A549 (cell line): ENCODE results near the gene GATA3.

Experiments used
- CTCF ChIP-seq: fragments of >200 bp; sonication (Bioruptor Twin); formaldehyde crosslinking; IDR thresholded peaks from 3 replicates; pipeline ENCODE4 v1.5.1; 2016
- EHMT2 ChIP-seq: fragments of 200-600 bp; sonication (generic); IDR thresholded peaks from 2 replicates; pipeline ENCODE4 v1.6.1; 2016; ENCODE audit warnings: antibody characterized with exemption, low read depth, mild to moderate bottlenecking, moderate library complexity
- KDM5A ChIP-seq: fragments of 200-600 bp; sonication (generic); IDR thresholded peaks from 2 replicates; pipeline ENCODE4 v1.6.1; 2016; ENCODE audit warnings: antibody characterized with exemption, mild to moderate bottlenecking
- POLR2A ChIP-seq: IDR thresholded peaks from 2 replicates; pipeline ENCODE4 v1.6.1; 2012; ENCODE audit warnings: mild to moderate bottlenecking, low read length
- ZNF302 ChIP-seq: fragments of 250-450 bp; sonication (Bioruptor Pico); IDR thresholded peaks from 2 replicates; pipeline ENCODE4 v1.9.0; 2021; ENCODE audit warnings: inconsistent platforms, mild to moderate bottlenecking, moderate library complexity

- TF ChIP-seq CTCF, result no peak
- no peak for TF ChIP-seq ZNF302 (CRISPR knock-in tag)
- no peak for TF ChIP-seq KDM5A
- no peak for TF ChIP-seq POLR2A
- no peak for TF ChIP-seq EHMT2
These were observed 6.0 kb upstream of the GATA3 start for GRCh38 chr10:8048281-8049008.
